Measurements from ENCODE around the gene MYLK. TPM values are rescaled to one million over a fixed set of nuclear protein-coding genes. Genes with fewer than 3 reads are reported as not detected.
"Not testable (repeated sequence)": the region's sequence is repeated elsewhere in the genome, so short reads cannot be mapped to it uniquely, and the experiment has no call there.

Gene MYLK
- polyA plus RNA-seq, 1 donor (not counting 4 experiments of a cell fraction or from before 2014, with no cell fraction given): 7.8 TPM

GRCh38 chr3:123892195-123892594, 8.1 kb upstream of the MYLK start:
- no peak for DNase-seq (ENCODE audit: low read depth, low spot score)
- no peak for FAIRE-seq
- Histone ChIP-seq H3K36me3 (ENCODE audit: control insufficient read depth in 2 of 2, extremely low read depth in 1 of 2, insufficient read depth in 2 of 2, low read length in 2 of 2) (no peaks in the 10 kb centered on the region), H4K20me1 (ENCODE audit: control insufficient read depth, extremely low read depth, insufficient read depth, low read length) (no peaks in the 10 kb centered on the region), H3K4me1 (ENCODE audit: control insufficient read depth, extremely low read depth, insufficient read depth, low read length) (no peaks in the 10 kb centered on the region), H3K27ac (ENCODE audit: control insufficient read depth, insufficient read depth, low read length) (no peak overlapping the region), H3K9ac (ENCODE audit: control insufficient read depth, extremely low read depth, insufficient read depth, low read length) (no peak overlapping the region), H3K4me3 (ENCODE audit: control insufficient read depth in 2 of 3, extremely low read depth in 1 of 3, insufficient read depth in 2 of 3, low read depth in 1 of 3, low read length in 3 of 3) (no peak overlapping the region), H3K9me1 (ENCODE audit: control insufficient read depth, extremely low read depth, insufficient read depth, low read length) (no peaks in the 10 kb centered on the region), H2AFZ (ENCODE audit: control insufficient read depth, low read length) (no peak overlapping the region), H3K79me2 (ENCODE audit: control insufficient read depth, insufficient read depth, low read length) (no peaks in the 10 kb centered on the region), H3K9me3 (ENCODE audit: control insufficient read depth, low read depth, low read length) (peaks cover 3% of the 10 kb centered on the region), H3K4me2 (ENCODE audit: control insufficient read depth, extremely low read depth, insufficient read depth, low read depth, low read length) (no peak overlapping the region), H3K27me3 (ENCODE audit: control insufficient read depth, extremely low read depth, insufficient read depth, low read length) (no peaks in the 10 kb centered on the region)
- TF ChIP-seq EZH2 (IDR thresholded peaks at IDR 0.05; ENCODE audit: low read length) (no peak), CTCF (optimal IDR thresholded peaks at IDR 0.05 in 1 of 3, IDR thresholded peaks at IDR 0.05 in 1 of 3, conservative IDR thresholded peaks at IDR 0.05 in 1 of 3; ENCODE audit: extremely low read depth in 1 of 3, insufficient read depth in 2 of 3, low read length in 3 of 3) (no peak)
- dilution Hi-C loops (cut with MboI; ENCODE audit: extremely low pct_ligation_motif_present, low sequenced_read_pairs): no loop called here

DNA sequence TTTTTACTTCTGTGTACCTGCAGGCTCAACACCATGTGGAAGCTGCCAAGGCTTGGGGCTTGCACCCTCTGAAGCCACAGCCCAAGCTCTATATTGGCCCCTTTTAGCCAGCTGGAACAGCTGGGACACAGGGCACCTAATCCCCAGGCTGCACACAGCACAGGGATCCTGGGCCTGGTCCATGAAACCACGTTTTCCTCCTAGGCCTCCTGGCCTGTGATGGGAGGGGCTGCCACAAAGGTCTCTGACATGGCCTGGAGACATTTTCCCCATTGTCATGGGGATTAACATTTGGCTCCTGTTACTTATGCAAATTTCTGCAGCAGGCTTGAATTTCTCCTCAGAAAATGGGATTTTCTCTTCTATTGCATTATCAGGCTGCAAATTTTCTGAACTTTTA, 6.9 kb upstream of the MYLK start:
- FAIRE-seq; H3K79me2 ChIP-seq (ENCODE audit: control insufficient read depth, insufficient read depth, low read length); dilution Hi-C loops (cut with MboI; ENCODE audit: extremely low pct_ligation_motif_present, low sequenced_read_pairs); DNase-seq (ENCODE audit: low read depth, low spot score); H3K4me3 ChIP-seq (ENCODE audit: control insufficient read depth in 2 of 3, extremely low read depth in 1 of 3, insufficient read depth in 2 of 3, low read depth in 1 of 3, low read length in 3 of 3); H3K27ac ChIP-seq (ENCODE audit: control insufficient read depth, insufficient read depth, low read length); H3K9ac ChIP-seq (ENCODE audit: control insufficient read depth, extremely low read depth, insufficient read depth, low read length); H3K4me1 ChIP-seq (ENCODE audit: control insufficient read depth, extremely low read depth, insufficient read depth, low read length); H3K36me3 ChIP-seq (ENCODE audit: control insufficient read depth in 2 of 2, extremely low read depth in 1 of 2, insufficient read depth in 2 of 2, low read length in 2 of 2); H3K9me1 ChIP-seq (ENCODE audit: control insufficient read depth, extremely low read depth, insufficient read depth, low read length); H2AFZ ChIP-seq (ENCODE audit: control insufficient read depth, low read length); H3K4me2 ChIP-seq (ENCODE audit: control insufficient read depth, extremely low read depth, insufficient read depth, low read depth, low read length); H3K9me3 ChIP-seq (ENCODE audit: control insufficient read depth, low read depth, low read length); H3K27me3 ChIP-seq (ENCODE audit: control insufficient read depth, extremely low read depth, insufficient read depth, low read length); H4K20me1 ChIP-seq (ENCODE audit: control insufficient read depth, extremely low read depth, insufficient read depth, low read length): not testable (repeated sequence)

GRCh38 chr3:123890162-123890561, 6.0 kb upstream of the MYLK start:
- H3K4me2 ChIP-seq (ENCODE audit: control insufficient read depth, extremely low read depth, insufficient read depth, low read depth, low read length); dilution Hi-C loops (cut with MboI; ENCODE audit: extremely low pct_ligation_motif_present, low sequenced_read_pairs); H4K20me1 ChIP-seq (ENCODE audit: control insufficient read depth, extremely low read depth, insufficient read depth, low read length); H3K27ac ChIP-seq (ENCODE audit: control insufficient read depth, insufficient read depth, low read length); H3K9ac ChIP-seq (ENCODE audit: control insufficient read depth, extremely low read depth, insufficient read depth, low read length); H3K79me2 ChIP-seq (ENCODE audit: control insufficient read depth, insufficient read depth, low read length); H3K27me3 ChIP-seq (ENCODE audit: control insufficient read depth, extremely low read depth, insufficient read depth, low read length); H3K4me3 ChIP-seq (ENCODE audit: control insufficient read depth in 2 of 3, extremely low read depth in 1 of 3, insufficient read depth in 2 of 3, low read depth in 1 of 3, low read length in 3 of 3); H3K9me3 ChIP-seq (ENCODE audit: control insufficient read depth, low read depth, low read length); DNase-seq (ENCODE audit: low read depth, low spot score); H3K36me3 ChIP-seq (ENCODE audit: control insufficient read depth in 2 of 2, extremely low read depth in 1 of 2, insufficient read depth in 2 of 2, low read length in 2 of 2); H2AFZ ChIP-seq (ENCODE audit: control insufficient read depth, low read length); H3K9me1 ChIP-seq (ENCODE audit: control insufficient read depth, extremely low read depth, insufficient read depth, low read length); H3K4me1 ChIP-seq (ENCODE audit: control insufficient read depth, extremely low read depth, insufficient read depth, low read length); FAIRE-seq: not testable (repeated sequence)

Measured in keratinocyte (primary cell).